Suppressor macrophage treated with lipopolysaccharide for 4 hours (primary cell): ENCODE data around the gene ARSK.
A peak's percentile ranks its signal among the peaks of the same experiment; 100 is the strongest.
"Not testable (repeated sequence)": the region's sequence is repeated elsewhere in the genome, so short reads cannot be mapped to it uniquely, and the experiment has no call there.

ENCODE experiments used
- DNase-seq: peaks from one replicate; pipeline ENCODE4 v3.0.0-alpha.2; 2020

Gene ARSK

GRCh38 chr5:95623706-95624105, 68.8 kb downstream of the ARSK start:
- DNase-seq, result no peak

GRCh38 chr5:95624368-95624767, 69.5 kb downstream of the ARSK start:
- no peak for DNase-seq

- no peak for DNase-seq
Observed at GRCh38 chr5:95626701-95627100, 71.8 kb downstream of the ARSK start.

- DNase-seq, result no peak
Observed at GRCh38 chr5:95627971-95628810, 73.3 kb downstream of the ARSK start.

- DNase-seq, result no peak
Observed at GRCh38 chr5:95628933-95629332, 74.0 kb downstream of the ARSK start.

- DNase-seq, result peak; percentile 49
Observed at GRCh38 chr5:95630394-95630917, 75.6 kb downstream of the ARSK start.

GRCh38 chr5:95631255-95631958, 76.5 kb downstream of the ARSK start:
- DNase-seq, result peak; percentile 92

- DNase-seq, result peak; percentile 89
Observed at GRCh38 chr5:95631991-95632675, 77.2 kb downstream of the ARSK start.

GRCh38 chr5:95632942-95633341, 78.0 kb downstream of the ARSK start:
- not testable (repeated sequence) for DNase-seq

- no peak for DNase-seq
Observed at GRCh38 chr5:95633671-95634070, 78.8 kb downstream of the ARSK start.

- DNase-seq, result no peak
Observed at GRCh38 chr5:95634081-95634480, 79.2 kb downstream of the ARSK start.

- DNase-seq, result no peak
Observed at GRCh38 chr5:95638632-95639031, 83.7 kb downstream of the ARSK start.

- DNase-seq, result no peak
Observed at GRCh38 chr5:95641741-95642220, 86.9 kb downstream of the ARSK start.

- DNase-seq, result no peak
Observed at GRCh38 chr5:95643152-95643551, 88.3 kb downstream of the ARSK start.

GRCh38 chr5:95644351-95645042, 89.6 kb downstream of the ARSK start:
- peak; percentile 57 for DNase-seq

- DNase-seq, result not testable (repeated sequence)
Observed at GRCh38 chr5:95646226-95646568, 91.3 kb downstream of the ARSK start.

- DNase-seq, result peak; percentile 99
Observed at GRCh38 chr5:95646569-95647431, 91.9 kb downstream of the ARSK start, which contains the start of gene RFESD. Gene RFESD, plus strand, starts transcription at chr5:95646777. Its CDS starts 5,495 bp downstream, at chr5:95652272.

- peak; percentile 55 for DNase-seq
Observed at GRCh38 chr5:95647886-95648860, 93.3 kb downstream of the ARSK start.

- DNase-seq, result no peak
Observed at GRCh38 chr5:95649274-95649673, 94.4 kb downstream of the ARSK start.
